HepG2 (cell line): ENCODE measurements around the gene SP3. TPM values are rescaled to one million over a fixed set of nuclear protein-coding genes. Genes with fewer than 3 reads are reported as not detected.

Source experiments
- XRCC5 ChIP-seq: fragments of 200-400 bp; formaldehyde crosslinking; optimal IDR thresholded peaks from 2 replicates; pipeline ENCODE3; 2017; ENCODE audit warnings: mild to moderate bottlenecking, low read length
- YEATS2 ChIP-seq: sonication (generic); formaldehyde crosslinking; IDR thresholded peaks from 2 replicates; pipeline ENCODE4 v1.4.0; 2020; ENCODE audit warnings: missing genetic modification reagents, borderline replicate concordance
- ZNF678 ChIP-seq: sonication (generic); formaldehyde crosslinking; IDR thresholded peaks from 2 replicates; pipeline ENCODE4 v1.4.0; 2020; ENCODE audit warnings: mild to moderate bottlenecking, missing genetic modification reagents
- ZNF713 ChIP-seq: sonication (generic); formaldehyde crosslinking; IDR thresholded peaks from 2 replicates; pipeline ENCODE4 v1.4.0; 2020; ENCODE audit warnings: mild to moderate bottlenecking, missing genetic modification reagents
- ZNF724P ChIP-seq: sonication (generic); formaldehyde crosslinking; IDR thresholded peaks from 2 replicates; pipeline ENCODE4 v1.8.0; 2022; ENCODE audit warnings: missing genetic modification reagents, borderline replicate concordance
- ZNF879 ChIP-seq: sonication (generic); formaldehyde crosslinking; IDR thresholded peaks from 2 replicates; pipeline ENCODE4 v1.8.1; 2023; ENCODE audit warnings: missing genetic modification reagents
- ZSCAN29 ChIP-seq: sonication (generic); formaldehyde crosslinking; conservative IDR thresholded peaks from 2 replicates; pipeline ENCODE4 v1.4.0; 2020; ENCODE audit warnings: mild to moderate bottlenecking, missing genetic modification reagents
- polyA plus RNA-seq, 8 experiments: library from polyadenylated mRNA; depleted of rRNA in 3 of 8; stranded (reverse) in 7 of 8; unstranded in 1 of 8; fragments of >200 nt; fragmentation: Illumina TruSeq in 4 of 8; extraction: Trizol in 4 of 8; gene quantifications; 2 replicates each; pipeline versions ENCODE4 v1.2.1 to v1.2.3, GENCODE V29; 2011 to 2016; ENCODE audit warnings: low read depth in 4 of 8, missing spikeins in 1 of 8, mixed read lengths in 1 of 8; ENCODE audit not compliant: insufficient read depth in 1 of 8
- total RNA-seq, 5 experiments: library from RNA; depleted of rRNA; stranded (reverse); fragments of >200 nt; fragmentation: Illumina TruSeq; extraction: Trizol; gene quantifications; 2 replicates each; pipeline ENCODE4 v1.2.3, GENCODE V29; 2016; ENCODE audit warnings: low read depth in 1 of 5
- TF ChIP-seq, protein P1 (sequence below): sonication (generic); formaldehyde crosslinking; IDR thresholded peaks from 2 replicates; pipeline ENCODE4 v1.4.0; 2020; ENCODE audit warnings: missing genetic modification reagents
- TF ChIP-seq, protein P2 (sequence below): sonication (generic); formaldehyde crosslinking; IDR thresholded peaks from 2 replicates; pipeline ENCODE4 v1.4.0; 2020; ENCODE audit warnings: missing genetic modification reagents, borderline replicate concordance
- TF ChIP-seq, protein P3 (sequence below): IDR thresholded peaks from 2 replicates; pipeline ENCODE4 v1.6.1; 2018; ENCODE audit warnings: missing genetic modification reagents, mild to moderate bottlenecking, missing compliant biosample characterization
- TF ChIP-seq, protein P4 (sequence below): sonication (generic); formaldehyde crosslinking; IDR thresholded peaks from 2 replicates; pipeline ENCODE4 v1.5.1; 2020; ENCODE audit warnings: mild to moderate bottlenecking, missing genetic modification reagents
- TF ChIP-seq, protein P5 (sequence below): sonication (generic); formaldehyde crosslinking; IDR thresholded peaks from 2 replicates; pipeline ENCODE4 v1.4.0; 2020; ENCODE audit warnings: missing genetic modification reagents, borderline replicate concordance

SP3 gene
- total and polyA plus RNA-seq, 2 of the 13 experiments (the other 11 are each of a cell fraction or from before 2014, with no cell fraction given) = 57.3 to 132 TPM

DNA sequence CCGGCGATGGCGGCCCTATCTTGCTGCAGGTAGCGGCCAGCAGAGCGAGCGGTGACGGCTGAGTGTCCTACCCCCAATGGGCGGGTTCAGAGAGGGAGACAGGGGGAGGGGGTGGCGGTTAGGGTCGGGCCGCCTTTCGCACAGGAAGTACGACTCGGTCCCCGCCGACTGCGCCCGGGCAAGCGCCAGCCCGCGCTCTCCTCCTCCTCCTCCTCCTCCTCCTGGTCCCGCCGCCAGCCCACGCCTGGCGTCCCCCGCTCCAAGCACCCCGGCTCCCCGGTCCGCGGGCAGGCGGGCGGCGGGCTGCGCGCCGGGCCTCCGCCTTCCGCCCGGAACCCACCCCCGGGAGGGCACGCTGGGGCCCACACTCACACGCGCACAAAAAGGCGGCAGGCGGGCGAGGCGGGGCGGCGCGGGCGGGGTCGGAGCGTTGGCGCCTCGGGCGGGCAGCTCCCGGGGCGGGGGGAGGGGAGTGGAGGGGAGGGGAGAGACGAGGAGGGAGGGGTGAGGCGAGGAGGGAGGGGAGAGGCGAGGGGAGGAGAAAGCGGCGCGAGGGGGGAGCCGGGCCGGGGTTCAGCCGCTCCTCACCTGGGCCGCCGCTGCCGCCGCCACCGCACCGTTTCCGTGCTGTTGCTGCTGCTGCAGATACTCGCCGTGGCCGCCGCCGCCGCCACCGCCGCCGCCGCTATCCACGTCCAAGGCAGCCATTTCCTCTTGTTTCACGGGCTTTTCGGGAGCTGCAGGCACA, 1.2 kb downstream of the SP3 start (continued):
- TF ChIP-seq, protein P1, sequence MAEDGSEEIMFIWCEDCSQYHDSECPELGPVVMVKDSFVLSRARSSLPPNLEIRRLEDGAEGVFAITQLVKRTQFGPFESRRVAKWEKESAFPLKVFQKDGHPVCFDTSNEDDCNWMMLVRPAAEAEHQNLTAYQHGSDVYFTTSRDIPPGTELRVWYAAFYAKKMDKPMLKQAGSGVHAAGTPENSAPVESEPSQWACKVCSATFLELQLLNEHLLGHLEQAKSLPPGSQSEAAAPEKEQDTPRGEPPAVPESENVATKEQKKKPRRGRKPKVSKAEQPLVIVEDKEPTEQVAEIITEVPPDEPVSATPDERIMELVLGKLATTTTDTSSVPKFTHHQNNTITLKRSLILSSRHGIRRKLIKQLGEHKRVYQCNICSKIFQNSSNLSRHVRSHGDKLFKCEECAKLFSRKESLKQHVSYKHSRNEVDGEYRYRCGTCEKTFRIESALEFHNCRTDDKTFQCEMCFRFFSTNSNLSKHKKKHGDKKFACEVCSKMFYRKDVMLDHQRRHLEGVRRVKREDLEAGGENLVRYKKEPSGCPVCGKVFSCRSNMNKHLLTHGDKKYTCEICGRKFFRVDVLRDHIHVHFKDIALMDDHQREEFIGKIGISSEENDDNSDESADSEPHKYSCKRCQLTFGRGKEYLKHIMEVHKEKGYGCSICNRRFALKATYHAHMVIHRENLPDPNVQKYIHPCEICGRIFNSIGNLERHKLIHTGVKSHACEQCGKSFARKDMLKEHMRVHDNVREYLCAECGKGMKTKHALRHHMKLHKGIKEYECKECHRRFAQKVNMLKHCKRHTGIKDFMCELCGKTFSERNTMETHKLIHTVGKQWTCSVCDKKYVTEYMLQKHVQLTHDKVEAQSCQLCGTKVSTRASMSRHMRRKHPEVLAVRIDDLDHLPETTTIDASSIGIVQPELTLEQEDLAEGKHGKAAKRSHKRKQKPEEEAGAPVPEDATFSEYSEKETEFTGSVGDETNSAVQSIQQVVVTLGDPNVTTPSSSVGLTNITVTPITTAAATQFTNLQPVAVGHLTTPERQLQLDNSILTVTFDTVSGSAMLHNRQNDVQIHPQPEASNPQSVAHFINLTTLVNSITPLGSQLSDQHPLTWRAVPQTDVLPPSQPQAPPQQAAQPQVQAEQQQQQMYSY (CRISPR knock-in tag) = peak; percentile 70; the same call in 1 of the 2 replicates
- TF ChIP-seq ZNF713 (CRISPR knock-in tag) (no peak), XRCC5 (no peak), ZNF678 (CRISPR knock-in tag) (no peak; the same call in 1 of the 2 replicates), ZSCAN29 (CRISPR knock-in tag) (no peak), YEATS2 (CRISPR knock-in tag) (no peak), ZNF724P (CRISPR knock-in tag) (peak; percentile 86; the same call in 1 of the 2 replicates), ZNF879 (CRISPR knock-in tag) (no peak)
- TF ChIP-seq, protein P2, sequence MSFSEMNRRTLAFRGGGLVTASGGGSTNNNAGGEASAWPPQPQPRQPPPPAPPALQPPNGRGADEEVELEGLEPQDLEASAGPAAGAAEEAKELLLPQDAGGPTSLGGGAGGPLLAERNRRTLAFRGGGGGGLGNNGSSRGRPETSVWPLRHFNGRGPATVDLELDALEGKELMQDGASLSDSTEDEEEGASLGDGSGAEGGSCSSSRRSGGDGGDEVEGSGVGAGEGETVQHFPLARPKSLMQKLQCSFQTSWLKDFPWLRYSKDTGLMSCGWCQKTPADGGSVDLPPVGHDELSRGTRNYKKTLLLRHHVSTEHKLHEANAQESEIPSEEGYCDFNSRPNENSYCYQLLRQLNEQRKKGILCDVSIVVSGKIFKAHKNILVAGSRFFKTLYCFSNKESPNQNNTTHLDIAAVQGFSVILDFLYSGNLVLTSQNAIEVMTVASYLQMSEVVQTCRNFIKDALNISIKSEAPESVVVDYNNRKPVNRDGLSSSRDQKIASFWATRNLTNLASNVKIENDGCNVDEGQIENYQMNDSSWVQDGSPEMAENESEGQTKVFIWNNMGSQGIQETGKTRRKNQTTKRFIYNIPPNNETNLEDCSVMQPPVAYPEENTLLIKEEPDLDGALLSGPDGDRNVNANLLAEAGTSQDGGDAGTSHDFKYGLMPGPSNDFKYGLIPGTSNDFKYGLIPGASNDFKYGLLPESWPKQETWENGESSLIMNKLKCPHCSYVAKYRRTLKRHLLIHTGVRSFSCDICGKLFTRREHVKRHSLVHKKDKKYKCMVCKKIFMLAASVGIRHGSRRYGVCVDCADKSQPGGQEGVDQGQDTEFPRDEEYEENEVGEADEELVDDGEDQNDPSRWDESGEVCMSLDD (CRISPR knock-in tag) = 0 out of 2 replicates have a peak, but pooled peaks have one; percentile 55
- TF ChIP-seq, protein P3, sequence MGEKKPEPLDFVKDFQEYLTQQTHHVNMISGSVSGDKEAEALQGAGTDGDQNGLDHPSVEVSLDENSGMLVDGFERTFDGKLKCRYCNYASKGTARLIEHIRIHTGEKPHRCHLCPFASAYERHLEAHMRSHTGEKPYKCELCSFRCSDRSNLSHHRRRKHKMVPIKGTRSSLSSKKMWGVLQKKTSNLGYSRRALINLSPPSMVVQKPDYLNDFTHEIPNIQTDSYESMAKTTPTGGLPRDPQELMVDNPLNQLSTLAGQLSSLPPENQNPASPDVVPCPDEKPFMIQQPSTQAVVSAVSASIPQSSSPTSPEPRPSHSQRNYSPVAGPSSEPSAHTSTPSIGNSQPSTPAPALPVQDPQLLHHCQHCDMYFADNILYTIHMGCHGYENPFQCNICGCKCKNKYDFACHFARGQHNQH = 0 out of 2 replicates have a peak, but pooled peaks have one; percentile 10
- TF ChIP-seq, protein P4, sequence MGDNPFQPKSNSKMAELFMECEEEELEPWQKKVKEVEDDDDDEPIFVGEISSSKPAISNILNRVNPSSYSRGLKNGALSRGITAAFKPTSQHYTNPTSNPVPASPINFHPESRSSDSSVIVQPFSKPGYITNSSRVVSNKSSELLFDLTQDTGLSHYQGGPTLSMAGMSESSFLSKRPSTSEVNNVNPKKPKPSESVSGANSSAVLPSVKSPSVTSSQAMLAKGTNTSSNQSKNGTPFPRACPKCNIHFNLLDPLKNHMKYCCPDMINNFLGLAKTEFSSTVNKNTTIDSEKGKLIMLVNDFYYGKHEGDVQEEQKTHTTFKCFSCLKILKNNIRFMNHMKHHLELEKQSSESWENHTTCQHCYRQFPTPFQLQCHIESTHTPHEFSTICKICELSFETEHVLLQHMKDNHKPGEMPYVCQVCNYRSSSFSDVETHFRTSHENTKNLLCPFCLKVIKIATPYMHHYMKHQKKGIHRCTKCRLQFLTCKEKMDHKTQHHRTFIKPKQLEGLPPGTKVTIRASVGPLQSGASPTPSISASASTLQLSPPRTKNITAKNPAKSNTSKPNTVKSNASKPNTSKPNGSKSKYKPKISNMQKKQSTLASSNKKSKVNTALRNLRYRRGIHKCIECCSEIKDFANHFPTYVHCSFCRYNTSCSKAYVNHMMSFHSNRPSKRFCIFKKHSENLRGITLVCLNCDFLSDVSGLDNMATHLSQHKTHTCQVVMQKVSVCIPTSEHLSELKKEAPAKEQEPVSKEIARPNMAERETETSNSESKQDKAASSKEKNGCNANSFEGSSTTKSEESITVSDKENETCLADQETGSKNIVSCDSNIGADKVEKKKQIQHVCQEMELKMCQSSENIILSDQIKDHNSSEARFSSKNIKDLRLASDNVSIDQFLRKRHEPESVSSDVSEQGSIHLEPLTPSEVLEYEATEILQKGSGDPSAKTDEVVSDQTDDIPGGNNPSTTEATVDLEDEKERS (CRISPR knock-in tag) = no peak; the same call in 1 of the 2 replicates
- TF ChIP-seq, protein P5, sequence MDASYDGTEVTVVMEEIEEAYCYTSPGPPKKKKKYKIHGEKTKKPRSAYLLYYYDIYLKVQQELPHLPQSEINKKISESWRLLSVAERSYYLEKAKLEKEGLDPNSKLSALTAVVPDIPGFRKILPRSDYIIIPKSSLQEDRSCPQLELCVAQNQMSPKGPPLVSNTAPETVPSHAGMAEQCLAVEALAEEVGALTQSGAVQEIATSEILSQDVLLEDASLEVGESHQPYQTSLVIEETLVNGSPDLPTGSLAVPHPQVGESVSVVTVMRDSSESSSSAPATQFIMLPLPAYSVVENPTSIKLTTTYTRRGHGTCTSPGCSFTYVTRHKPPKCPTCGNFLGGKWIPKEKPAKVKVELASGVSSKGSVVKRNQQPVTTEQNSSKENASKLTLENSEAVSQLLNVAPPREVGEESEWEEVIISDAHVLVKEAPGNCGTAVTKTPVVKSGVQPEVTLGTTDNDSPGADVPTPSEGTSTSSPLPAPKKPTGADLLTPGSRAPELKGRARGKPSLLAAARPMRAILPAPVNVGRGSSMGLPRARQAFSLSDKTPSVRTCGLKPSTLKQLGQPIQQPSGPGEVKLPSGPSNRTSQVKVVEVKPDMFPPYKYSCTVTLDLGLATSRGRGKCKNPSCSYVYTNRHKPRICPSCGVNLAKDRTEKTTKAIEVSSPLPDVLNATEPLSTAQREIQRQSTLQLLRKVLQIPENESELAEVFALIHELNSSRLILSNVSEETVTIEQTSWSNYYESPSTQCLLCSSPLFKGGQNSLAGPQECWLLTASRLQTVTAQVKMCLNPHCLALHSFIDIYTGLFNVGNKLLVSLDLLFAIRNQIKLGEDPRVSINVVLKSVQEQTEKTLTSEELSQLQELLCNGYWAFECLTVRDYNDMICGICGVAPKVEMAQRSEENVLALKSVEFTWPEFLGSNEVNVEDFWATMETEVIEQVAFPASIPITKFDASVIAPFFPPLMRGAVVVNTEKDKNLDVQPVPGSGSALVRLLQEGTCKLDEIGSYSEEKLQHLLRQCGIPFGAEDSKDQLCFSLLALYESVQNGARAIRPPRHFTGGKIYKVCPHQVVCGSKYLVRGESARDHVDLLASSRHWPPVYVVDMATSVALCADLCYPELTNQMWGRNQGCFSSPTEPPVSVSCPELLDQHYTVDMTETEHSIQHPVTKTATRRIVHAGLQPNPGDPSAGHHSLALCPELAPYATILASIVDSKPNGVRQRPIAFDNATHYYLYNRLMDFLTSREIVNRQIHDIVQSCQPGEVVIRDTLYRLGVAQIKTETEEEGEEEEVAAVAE (CRISPR knock-in tag) = no peak
